Nephron (organoid): Measurements from ENCODE around the gene FAHD1.

Experiments used
- H3K27ac Mint-ChIP-seq, 3 experiments: 2 replicates each; pipeline ENCODE4 v1.8.0; 2020; ENCODE audit warnings: mixed read lengths in 3 of 3, mild to moderate bottlenecking in 2 of 3, moderate library complexity in 1 of 3
- H3K27me3 Mint-ChIP-seq: 2 replicates; pipeline ENCODE4 v1.8.0; 2021; ENCODE audit warnings: low read depth, mild to moderate bottlenecking, moderate library complexity, mixed read lengths
- H3K36me3 Mint-ChIP-seq: 2 replicates; pipeline ENCODE4 v1.8.0; 2020; ENCODE audit warnings: low read depth, mixed read lengths
- H3K4me1 Mint-ChIP-seq: 2 replicates; pipeline ENCODE4 v1.8.0; 2020; ENCODE audit warnings: mixed read lengths
- H3K4me3 Mint-ChIP-seq, 3 experiments: 2 replicates each; pipeline ENCODE4 v1.8.0; 2020; ENCODE audit warnings: mild to moderate bottlenecking in 3 of 3, mixed read lengths in 3 of 3, moderate library complexity in 2 of 3
- H3K9me3 Mint-ChIP-seq: 2 replicates; pipeline ENCODE4 v1.8.0; 2020; ENCODE audit warnings: mixed read lengths
- TF ChIP-seq, protein P1 (sequence below), 3 experiments: fragments of 200-600 bp; sonication (generic); IDR thresholded peaks; one replicate each; pipeline ENCODE4 v1.5.0; 2021; ENCODE audit warnings: antibody characterized with exemption in 3 of 3; ENCODE audit not compliant: unreplicated experiment in 3 of 3

Gene FAHD1

DNA sequence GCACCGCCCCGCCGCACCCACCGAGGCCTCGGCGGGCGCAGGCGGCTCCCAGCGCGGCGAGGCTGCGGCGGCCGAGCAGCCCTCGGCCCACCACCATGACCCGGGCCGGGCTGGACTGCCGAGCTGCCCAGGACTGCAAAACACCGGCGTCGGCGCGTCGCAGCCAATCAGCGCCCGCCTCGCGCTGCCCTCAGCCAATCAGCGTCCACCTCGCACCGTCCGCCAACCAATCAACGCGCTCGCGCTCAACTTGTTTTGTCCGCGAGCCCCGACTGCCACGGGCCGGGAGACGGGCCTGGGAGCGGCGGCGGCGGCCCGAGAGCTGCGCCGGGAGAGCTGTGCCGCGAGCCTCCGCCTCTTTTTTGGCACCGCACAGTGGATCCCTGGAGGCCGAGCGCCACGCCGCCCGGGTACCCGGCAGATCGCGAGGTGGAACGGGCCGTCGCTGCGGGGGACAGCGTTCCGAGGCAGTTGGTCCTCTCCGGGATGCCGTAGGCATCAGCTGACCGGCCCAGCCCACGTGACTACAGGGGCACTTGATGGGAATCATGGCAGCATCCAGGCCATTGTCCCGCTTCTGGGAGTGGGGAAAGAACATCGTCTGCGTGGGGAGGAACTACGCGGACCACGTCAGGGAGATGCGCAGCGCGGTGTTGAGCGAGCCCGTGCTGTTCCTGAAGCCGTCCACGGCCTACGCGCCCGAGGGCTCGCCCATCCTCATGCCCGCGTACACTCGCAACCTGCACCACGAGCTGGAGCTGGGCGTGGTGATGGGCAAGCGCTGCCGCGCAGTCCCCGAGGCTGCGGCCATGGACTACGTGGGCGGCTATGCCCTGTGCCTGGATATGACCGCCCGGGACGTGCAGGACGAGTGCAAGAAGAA lies at the start of gene FAHD1, which contains the start of gene HAGH:
Gene FAHD1 (plus strand): TSS at position 516 of the 883 bp plus-strand sequence. CDS start 33 bp downstream, at position 549.
Gene HAGH (minus strand): TSS at position 135 of the 883 bp plus-strand sequence. CDS start 38 bp downstream, at position 97.
- H3K4me3 Mint-ChIP-seq = peak within 1 kb of the TSS; percentile 93 to 97 (median 93)
- peak within 1 kb of the TSS; percentile 37 to 91 (median 90) for H3K27ac Mint-ChIP-seq
- peaks cover 3% of the 10 kb centered on the region for H3K27me3 Mint-ChIP-seq
- no peaks in the 10 kb centered on the region for H3K9me3 Mint-ChIP-seq
- TF ChIP-seq, protein P1, sequence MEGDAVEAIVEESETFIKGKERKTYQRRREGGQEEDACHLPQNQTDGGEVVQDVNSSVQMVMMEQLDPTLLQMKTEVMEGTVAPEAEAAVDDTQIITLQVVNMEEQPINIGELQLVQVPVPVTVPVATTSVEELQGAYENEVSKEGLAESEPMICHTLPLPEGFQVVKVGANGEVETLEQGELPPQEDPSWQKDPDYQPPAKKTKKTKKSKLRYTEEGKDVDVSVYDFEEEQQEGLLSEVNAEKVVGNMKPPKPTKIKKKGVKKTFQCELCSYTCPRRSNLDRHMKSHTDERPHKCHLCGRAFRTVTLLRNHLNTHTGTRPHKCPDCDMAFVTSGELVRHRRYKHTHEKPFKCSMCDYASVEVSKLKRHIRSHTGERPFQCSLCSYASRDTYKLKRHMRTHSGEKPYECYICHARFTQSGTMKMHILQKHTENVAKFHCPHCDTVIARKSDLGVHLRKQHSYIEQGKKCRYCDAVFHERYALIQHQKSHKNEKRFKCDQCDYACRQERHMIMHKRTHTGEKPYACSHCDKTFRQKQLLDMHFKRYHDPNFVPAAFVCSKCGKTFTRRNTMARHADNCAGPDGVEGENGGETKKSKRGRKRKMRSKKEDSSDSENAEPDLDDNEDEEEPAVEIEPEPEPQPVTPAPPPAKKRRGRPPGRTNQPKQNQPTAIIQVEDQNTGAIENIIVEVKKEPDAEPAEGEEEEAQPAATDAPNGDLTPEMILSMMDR (IDR thresholded peaks at IDR 0.05; ENCODE audit: unreplicated experiment in 3 of 3) = no peak
- H3K36me3 Mint-ChIP-seq = peaks cover 11% of the 10 kb centered on the region
- peaks cover 24% of the 10 kb centered on the region for H3K4me1 Mint-ChIP-seq

GRCh38 chr16:1777375-1778199 lies 49.4 kb upstream of the FAHD1 start:
- H3K4me3 Mint-ChIP-seq = no peak overlapping the region
- peaks cover 4% of the 10 kb centered on the region for H3K4me1 Mint-ChIP-seq

DNA sequence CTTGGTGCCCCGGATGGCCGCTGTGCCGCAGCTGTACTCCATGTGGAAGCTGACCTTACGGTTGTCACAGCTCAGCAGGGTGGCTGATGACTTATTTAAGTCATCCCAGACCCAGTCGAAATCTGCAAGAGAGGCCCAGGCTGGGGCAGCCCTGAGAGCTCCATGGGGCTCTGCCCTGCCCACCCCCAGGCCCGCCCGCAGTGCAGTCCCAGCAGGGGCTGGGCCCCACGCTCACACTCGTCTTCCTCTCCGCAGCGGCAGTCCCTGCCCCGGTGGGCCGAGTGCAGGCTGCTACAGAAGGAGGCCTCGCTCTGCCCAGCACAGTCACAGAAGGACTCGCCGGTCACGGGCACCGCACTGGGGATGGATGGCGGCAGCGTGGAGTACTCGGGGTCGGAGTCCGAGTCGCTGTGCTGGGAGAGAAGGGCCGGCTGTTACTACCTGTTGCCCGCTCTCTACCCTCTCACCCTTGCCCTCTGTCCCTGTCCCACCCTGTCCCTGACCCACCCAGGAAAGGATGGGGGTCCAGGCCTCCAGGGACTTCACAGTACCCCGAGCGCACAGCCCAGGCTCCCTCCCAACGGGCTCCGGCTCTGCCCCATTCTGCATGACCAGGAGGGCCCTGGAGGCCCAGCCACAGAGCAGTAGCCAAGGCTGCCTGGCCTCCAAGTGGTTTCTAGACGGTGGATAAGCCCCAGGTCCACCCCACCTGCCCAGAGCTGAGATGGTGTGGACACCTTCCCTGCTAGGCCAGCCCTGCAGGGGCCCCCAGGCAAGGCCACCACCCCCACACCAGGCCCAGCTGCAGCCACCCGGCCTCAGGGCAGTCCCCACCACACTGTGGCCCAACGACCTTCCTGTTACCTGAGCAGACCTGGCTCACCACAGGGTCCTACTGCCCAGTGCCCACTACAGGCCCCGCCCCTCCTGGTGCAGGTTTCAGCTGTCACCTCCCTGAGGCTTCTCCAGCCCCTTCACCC lies 48.5 kb upstream of the FAHD1 start:
- Mint-ChIP-seq H3K9me3 (no peaks in the 10 kb centered on the region), H3K4me3 (peak overlapping the region; percentile 19 to 43 (median 26)), H3K36me3 (no peaks in the 10 kb centered on the region), H3K27ac (no peak overlapping the region), H3K27me3 (no peaks in the 10 kb centered on the region), H3K4me1 (peaks cover 9% of the 10 kb centered on the region)
- TF ChIP-seq, protein P1 (IDR thresholded peaks at IDR 0.05; ENCODE audit: unreplicated experiment in 3 of 3) = no peak

More at GRCh38 chr16:1777375-1778199, 49.4 kb upstream of the FAHD1 start:
- TF ChIP-seq, protein P1 (IDR thresholded peaks at IDR 0.05; ENCODE audit: unreplicated experiment in 3 of 3) = no peak
- no peaks in the 10 kb centered on the region for H3K9me3 Mint-ChIP-seq
- H3K27ac Mint-ChIP-seq = no peak overlapping the region
- no peaks in the 10 kb centered on the region for H3K36me3 Mint-ChIP-seq
- H3K27me3 Mint-ChIP-seq = no peaks in the 10 kb centered on the region

DNA sequence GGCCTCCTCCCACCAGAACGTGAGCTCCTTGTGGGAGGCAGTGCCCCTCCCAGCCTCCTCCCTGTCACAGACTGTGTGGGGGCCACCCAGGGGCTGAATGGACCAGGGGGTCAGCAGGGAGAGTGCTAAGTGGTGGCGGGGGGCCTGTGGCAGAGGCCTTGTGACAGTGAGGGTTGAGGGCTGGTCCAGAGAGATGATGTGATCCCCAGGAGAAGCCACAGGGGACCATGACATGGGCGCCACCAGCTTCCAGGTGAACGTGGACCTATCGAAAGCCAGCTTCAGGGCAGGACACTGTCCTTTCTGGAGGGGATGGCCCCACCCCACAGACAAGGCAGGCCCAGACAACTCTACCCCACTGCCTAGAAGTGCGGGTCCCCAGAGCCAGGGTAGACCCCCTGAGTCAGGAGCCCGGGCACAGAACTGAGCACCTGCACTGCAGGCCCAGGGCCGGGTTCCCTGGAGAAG lies 47.7 kb upstream of the FAHD1 start:
- Mint-ChIP-seq H3K4me3 (peak overlapping the region; percentile 17 to 43 (median 26)), H3K27me3 (no peaks in the 10 kb centered on the region), H3K36me3 (no peaks in the 10 kb centered on the region), H3K27ac (no peak overlapping the region), H3K4me1 (peaks cover 9% of the 10 kb centered on the region), H3K9me3 (no peaks in the 10 kb centered on the region)
- TF ChIP-seq, protein P1 (IDR thresholded peaks at IDR 0.05; ENCODE audit: unreplicated experiment in 3 of 3) = no peak
